ENCODE results near the gene STX11.

- no peak for TF ChIP-seq EZH2 (optimal IDR thresholded peaks at IDR 0.05; ENCODE audit: low read depth, low read length)
- no peak for TF ChIP-seq CTCF (IDR thresholded peaks at IDR 0.05; ENCODE audit: low read length)
Observed at GRCh38 chr6:144211160-144211559, 60.8 kb downstream of the STX11 start.
